Fibroblast of lung (primary cell): ENCODE results near the gene TCIRG1. TPM values are rescaled to one million over a fixed set of nuclear protein-coding genes. Genes with fewer than 3 reads are reported as not detected.

Experiments used
- DNase-seq, 2 donors: peaks; one replicate each; pipeline versions ENCODE4 v3.0.0 to v3.0.0-alpha.2; 2010; ENCODE audit warnings: low read depth in 2 of 2
- H2AFZ ChIP-seq: 2 replicates; pipeline ENCODE4 v1.5.1; 2012; ENCODE audit warnings: low read length, control low read depth, inconsistent platforms
- H3K27ac ChIP-seq: 2 replicates; pipeline ENCODE4 v1.5.1; 2011; ENCODE audit warnings: low read length, control low read depth; ENCODE audit not compliant: insufficient read depth
- H3K27me3 ChIP-seq: 2 replicates; pipeline ENCODE4 v1.5.1; 2011; ENCODE audit warnings: mild to moderate bottlenecking, low read length; ENCODE audit not compliant: control insufficient read depth, insufficient read depth
- H3K36me3 ChIP-seq: 2 replicates; pipeline ENCODE4 v1.5.1; 2011; ENCODE audit warnings: low read length; ENCODE audit not compliant: control insufficient read depth, insufficient read depth
- H3K4me1 ChIP-seq: 2 replicates; pipeline ENCODE4 v1.5.1; 2011; ENCODE audit warnings: low read length; ENCODE audit not compliant: control insufficient read depth, insufficient read depth; ENCODE audit errors: extremely low read depth
- H3K4me2 ChIP-seq: 2 replicates; pipeline ENCODE4 v1.5.1; 2011; ENCODE audit warnings: low read length, control low read depth; ENCODE audit not compliant: insufficient read depth; ENCODE audit errors: extremely low read depth
- H3K4me3 ChIP-seq, 4 experiments: fragments of 200-600 bp in 1 of 4; sonication (generic) in 1 of 4; replicated peaks in 1 of 4; 2 replicates each; pipeline ENCODE4 v1.5.1; 2011 to 2016; ENCODE audit warnings: low read length in 4 of 4, low read depth in 3 of 4, mild to moderate bottlenecking in 3 of 4, control low read depth in 2 of 4, inconsistent platforms in 1 of 4, mixed read lengths in 1 of 4; ENCODE audit not compliant: insufficient read depth in 1 of 4; ENCODE audit errors: control extremely low read depth in 1 of 4
- H3K79me2 ChIP-seq: 2 replicates; pipeline ENCODE4 v1.5.1; 2012; ENCODE audit warnings: mild to moderate bottlenecking, low read length, inconsistent platforms; ENCODE audit not compliant: control insufficient read depth, insufficient read depth
- H3K9ac ChIP-seq: 2 replicates; pipeline ENCODE4 v1.5.1; 2011; ENCODE audit warnings: mild to moderate bottlenecking, low read length, control low read depth; ENCODE audit not compliant: insufficient read depth
- H3K9me3 ChIP-seq: 2 replicates; pipeline ENCODE4 v1.5.1; 2012; ENCODE audit warnings: low read depth, low read length; ENCODE audit not compliant: control insufficient read depth, insufficient read depth
- H4K20me1 ChIP-seq: 2 replicates; pipeline ENCODE4 v1.5.1; 2011; ENCODE audit warnings: low read length; ENCODE audit not compliant: control insufficient read depth, insufficient read depth; ENCODE audit errors: extremely low read depth
- EZH2 ChIP-seq: IDR thresholded peaks from 2 replicates; pipeline ENCODE4 v1.5.1; 2012; ENCODE audit warnings: low read length, control low read depth, mild to moderate bottlenecking; ENCODE audit errors: missing control alignments
- polyA plus RNA-seq, 2 donors: library from polyadenylated mRNA; depleted of rRNA in 1 of 2; stranded (reverse) in 1 of 2; unstranded in 1 of 2; fragments of >200 nt; gene quantifications; 2 replicates each; pipeline ENCODE4 v1.2.1, GENCODE V29; 2011 to 2012; ENCODE audit warnings: missing spikeins in 1 of 2
- total RNA-seq: library from RNA; depleted of rRNA; stranded (reverse); fragments of >200 nt; gene quantifications from 2 replicates; pipeline ENCODE4 v1.2.1, GENCODE V29; 2014
- TF ChIP-seq, protein P1 (sequence below), 2 donors: IDR thresholded peaks in 1 of 2; conservative IDR thresholded peaks in 1 of 2; 1 replicate in 1 of 2; 2 replicates in 1 of 2; pipeline ENCODE4 v1.5.1; 2011 to 2012; ENCODE audit warnings: low read length in 2 of 2, control low read depth in 1 of 2, inconsistent platforms in 1 of 2, low read depth in 1 of 2, mild to moderate bottlenecking in 1 of 2

Gene TCIRG1
- total and polyA plus RNA-seq, 2 donors (not counting 1 experiment from before 2014, with no cell fraction given), result 26.7 to 46.2 TPM

DNA sequence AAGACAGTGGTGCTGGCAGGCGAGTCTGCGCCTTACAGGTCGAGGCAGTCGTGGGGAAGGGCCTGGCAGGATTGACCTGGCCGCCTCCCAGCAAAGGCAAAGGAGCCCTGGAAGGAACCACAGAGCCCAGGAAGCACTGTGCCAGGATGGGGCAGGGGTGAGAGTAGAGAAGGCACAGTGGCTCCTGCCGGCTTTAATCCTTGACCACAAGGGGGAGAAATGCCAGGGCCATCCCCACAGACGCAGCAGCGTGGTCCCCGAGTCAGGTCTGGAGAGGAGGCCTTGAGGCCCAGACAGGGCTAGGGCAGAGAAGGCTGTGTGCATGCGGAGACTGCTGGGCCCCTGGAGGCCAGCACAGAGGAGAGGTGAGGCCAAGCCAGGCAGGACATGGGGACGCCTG is 18.2 kb upstream of the TCIRG1 start:
- Histone ChIP-seq H3K27me3 (no peaks in the 10 kb centered on the region), H3K4me3 (no peak overlapping the region), H3K9ac (no peak overlapping the region), H3K36me3 (peaks cover 8% of the 10 kb centered on the region), H3K4me1 (peaks cover 7% of the 10 kb centered on the region), H3K27ac (no peak overlapping the region), H2AFZ (no peak overlapping the region), H4K20me1 (no peaks in the 10 kb centered on the region), H3K79me2 (no peaks in the 10 kb centered on the region), H3K9me3 (no peaks in the 10 kb centered on the region), H3K4me2 (no peak overlapping the region)
- DNase-seq, result peak in 1 of 2 donors; percentile 34
- TF ChIP-seq, protein P1, sequence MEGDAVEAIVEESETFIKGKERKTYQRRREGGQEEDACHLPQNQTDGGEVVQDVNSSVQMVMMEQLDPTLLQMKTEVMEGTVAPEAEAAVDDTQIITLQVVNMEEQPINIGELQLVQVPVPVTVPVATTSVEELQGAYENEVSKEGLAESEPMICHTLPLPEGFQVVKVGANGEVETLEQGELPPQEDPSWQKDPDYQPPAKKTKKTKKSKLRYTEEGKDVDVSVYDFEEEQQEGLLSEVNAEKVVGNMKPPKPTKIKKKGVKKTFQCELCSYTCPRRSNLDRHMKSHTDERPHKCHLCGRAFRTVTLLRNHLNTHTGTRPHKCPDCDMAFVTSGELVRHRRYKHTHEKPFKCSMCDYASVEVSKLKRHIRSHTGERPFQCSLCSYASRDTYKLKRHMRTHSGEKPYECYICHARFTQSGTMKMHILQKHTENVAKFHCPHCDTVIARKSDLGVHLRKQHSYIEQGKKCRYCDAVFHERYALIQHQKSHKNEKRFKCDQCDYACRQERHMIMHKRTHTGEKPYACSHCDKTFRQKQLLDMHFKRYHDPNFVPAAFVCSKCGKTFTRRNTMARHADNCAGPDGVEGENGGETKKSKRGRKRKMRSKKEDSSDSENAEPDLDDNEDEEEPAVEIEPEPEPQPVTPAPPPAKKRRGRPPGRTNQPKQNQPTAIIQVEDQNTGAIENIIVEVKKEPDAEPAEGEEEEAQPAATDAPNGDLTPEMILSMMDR (conservative IDR thresholded peaks at IDR 0.05 in 1 of 2, IDR thresholded peaks at IDR 0.05 in 1 of 2; ENCODE audit: low read depth in 1 of 2, low read length in 2 of 2), result peak; percentile 26 to 54
- no peak for TF ChIP-seq EZH2

DNA sequence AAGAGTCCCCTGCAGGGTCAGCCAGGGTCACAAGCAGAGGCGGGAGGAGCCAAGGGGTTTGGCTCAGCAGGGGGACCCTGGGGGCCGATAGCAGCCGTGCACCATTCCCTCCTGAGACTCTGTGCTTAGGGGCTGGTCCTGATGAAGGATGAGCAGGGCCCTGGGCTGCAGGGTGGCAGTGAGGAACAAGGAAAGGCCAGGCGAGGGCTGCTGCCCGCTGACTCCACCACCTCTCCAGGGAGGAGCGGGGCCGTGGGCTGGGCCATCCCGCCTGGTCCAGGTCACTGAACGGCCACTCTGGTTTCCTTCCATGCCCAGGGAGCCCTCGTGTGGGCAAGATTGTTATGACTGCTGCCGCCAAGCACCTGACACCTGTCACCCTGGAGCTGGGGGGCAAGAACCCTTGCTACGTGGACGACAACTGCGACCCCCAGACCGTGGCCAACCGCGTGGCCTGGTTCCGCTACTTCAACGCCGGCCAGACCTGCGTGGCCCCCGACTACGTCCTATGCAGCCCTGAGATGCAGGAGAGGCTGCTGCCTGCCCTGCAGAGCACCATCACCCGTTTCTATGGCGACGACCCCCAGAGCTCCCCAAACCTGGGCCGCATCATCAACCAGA is 17.5 kb upstream of the TCIRG1 start:
- H2AFZ ChIP-seq, result no peak overlapping the region
- no peak overlapping the region for H3K4me2 ChIP-seq
- no peak for TF ChIP-seq EZH2
- TF ChIP-seq, protein P1 (conservative IDR thresholded peaks at IDR 0.05 in 1 of 2, IDR thresholded peaks at IDR 0.05 in 1 of 2; ENCODE audit: low read depth in 1 of 2, low read length in 2 of 2), result peak in 1 of 2 donors; percentile 27
- peaks cover 8% of the 10 kb centered on the region for H3K36me3 ChIP-seq
- no peaks in the 10 kb centered on the region for H3K9me3 ChIP-seq
- H3K9ac ChIP-seq, result no peak overlapping the region
- H3K27ac ChIP-seq, result no peak overlapping the region
- DNase-seq, result no peak
- no peaks in the 10 kb centered on the region for H3K27me3 ChIP-seq
- H3K79me2 ChIP-seq, result no peaks in the 10 kb centered on the region
- H3K4me3 ChIP-seq, result no peak overlapping the region
- no peaks in the 10 kb centered on the region for H4K20me1 ChIP-seq
- peaks cover 7% of the 10 kb centered on the region for H3K4me1 ChIP-seq

DNA sequence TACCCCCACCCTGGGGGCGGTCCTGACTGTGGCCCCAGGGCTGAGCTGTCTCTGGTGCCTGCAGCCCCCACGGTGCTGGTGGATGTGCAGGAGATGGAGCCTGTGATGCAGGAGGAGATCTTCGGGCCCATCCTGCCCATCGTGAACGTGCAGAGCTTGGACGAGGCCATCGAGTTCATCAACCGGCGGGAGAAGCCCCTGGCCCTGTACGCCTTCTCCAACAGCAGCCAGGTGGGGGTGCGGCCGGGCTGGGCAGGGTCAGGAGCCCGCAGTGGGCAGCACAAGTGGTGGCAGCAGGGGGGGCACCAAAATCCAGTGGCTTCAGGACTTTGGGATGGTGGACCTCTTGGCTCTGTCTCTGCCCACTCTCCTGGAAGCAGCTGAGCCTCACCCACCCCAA is 16.3 kb upstream of the TCIRG1 start:
- H3K9ac ChIP-seq, result no peak overlapping the region
- no peaks in the 10 kb centered on the region for H4K20me1 ChIP-seq
- no peak for TF ChIP-seq EZH2
- TF ChIP-seq, protein P1 (conservative IDR thresholded peaks at IDR 0.05 in 1 of 2, IDR thresholded peaks at IDR 0.05 in 1 of 2; ENCODE audit: low read depth in 1 of 2, low read length in 2 of 2), result no peak
- DNase-seq, result no peak
- no peaks in the 10 kb centered on the region for H3K9me3 ChIP-seq
- H3K27me3 ChIP-seq, result no peaks in the 10 kb centered on the region
- no peak overlapping the region for H2AFZ ChIP-seq
- H3K4me1 ChIP-seq, result peaks cover under 1% of the 10 kb centered on the region
- H3K36me3 ChIP-seq, result peaks cover 9% of the 10 kb centered on the region
- no peak overlapping the region for H3K4me2 ChIP-seq
- no peaks in the 10 kb centered on the region for H3K79me2 ChIP-seq
- H3K27ac ChIP-seq, result no peak overlapping the region
- no peak overlapping the region for H3K4me3 ChIP-seq
